ENCODE results near the gene CD244.

GRCh38 chr1:160795951-160796383 lies 66.7 kb downstream of the CD244 start, which contains the start of gene LY9:
- TF ChIP-seq CTCF (IDR thresholded peaks at IDR 0.05) (no peak), POLR2AphosphoS5 (IDR thresholded peaks at IDR 0.05) (no peak), POLR2A (IDR thresholded peaks at IDR 0.05) (no peak)

Data from gastroesophageal sphincter (tissue), 3 donors.